Caki2 (cell line): ENCODE results near the gene INCENP. TPM values are rescaled to one million over a fixed set of nuclear protein-coding genes. Genes with fewer than 3 reads are reported as not detected.
"Not testable (repeated sequence)": the region's sequence is repeated elsewhere in the genome, so short reads cannot be mapped to it uniquely, and the experiment has no call there.

Experiments used
- DNase-seq: peaks from one replicate; pipeline ENCODE4 v3.0.0-alpha.2; 2015; ENCODE audit warnings: low read depth
- in situ Hi-C: cut with HindIII; loops from 2 replicates; pipeline ENCODE4 v1.10.0; 2016; ENCODE audit warnings: low sequenced_read_pairs, low pct_unique_long_range_greater_than_20kb, mixed read lengths
- total RNA-seq: library from RNA; depleted of rRNA; stranded (reverse); fragments of >200 nt; shearing (Covaris generic); gene quantifications from 2 replicates; pipeline ENCODE4 v1.2.3, GENCODE V29; 2014; ENCODE audit warnings: low replicate concordance; rRNA removed

The INCENP gene
- total RNA-seq: 28.8 and 34.7 TPM in 2 replicates

DNA sequence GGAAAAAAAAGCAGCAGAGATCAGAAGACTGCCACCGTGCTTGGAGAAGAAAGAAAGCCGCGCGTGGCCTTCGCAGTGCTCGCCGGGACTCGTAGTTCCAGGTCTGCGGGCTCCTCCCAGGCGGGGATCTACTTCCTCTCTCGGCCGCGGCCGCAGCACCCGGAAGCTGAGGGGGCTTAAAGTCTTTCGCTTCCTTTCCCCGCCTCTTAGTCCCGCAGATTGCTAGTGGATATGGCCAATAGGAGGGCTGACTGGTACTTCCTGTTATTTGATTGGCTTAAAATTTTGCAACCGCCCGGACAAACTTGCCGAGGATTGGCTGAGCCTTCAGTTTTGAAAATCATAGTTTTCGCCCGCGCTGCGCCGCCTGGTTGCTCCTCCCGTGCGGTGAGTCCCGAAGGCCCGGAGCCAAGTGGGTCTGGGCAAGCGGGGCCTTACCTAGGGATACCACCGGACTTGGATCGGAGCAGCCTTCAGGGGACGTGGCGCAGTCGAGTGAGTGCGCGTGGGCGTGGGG is at the start of gene INCENP:
INCENP (plus strand) TSS at position 343 of the 517 bp plus-strand sequence. CDS start 4,151 bp downstream, outside the sequence.
- in situ Hi-C loops: no loop called here
- DNase-seq: peak; percentile 97

DNA sequence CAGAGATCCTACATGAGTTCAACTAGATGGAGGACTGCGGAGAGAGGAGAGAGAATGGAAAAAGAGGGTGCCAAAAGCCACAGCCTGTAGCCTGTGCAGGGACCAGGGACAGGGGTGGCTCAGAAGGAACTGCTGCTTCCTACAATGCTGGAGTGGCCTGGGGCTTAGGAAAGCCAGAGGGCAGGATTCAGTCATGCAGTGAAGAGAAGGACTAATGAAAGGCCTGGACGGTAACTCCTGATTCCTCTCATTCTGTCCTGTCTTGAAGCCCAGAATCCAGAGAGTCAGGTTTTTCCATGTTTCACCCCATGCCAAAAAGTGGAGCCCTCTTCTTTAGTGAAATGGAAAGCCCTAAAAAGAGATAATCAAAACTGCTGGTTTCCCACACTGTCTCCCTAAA is 48.4 kb upstream of the INCENP start:
- no peak for DNase-seq
- in situ Hi-C loops: no loop called here

DNA sequence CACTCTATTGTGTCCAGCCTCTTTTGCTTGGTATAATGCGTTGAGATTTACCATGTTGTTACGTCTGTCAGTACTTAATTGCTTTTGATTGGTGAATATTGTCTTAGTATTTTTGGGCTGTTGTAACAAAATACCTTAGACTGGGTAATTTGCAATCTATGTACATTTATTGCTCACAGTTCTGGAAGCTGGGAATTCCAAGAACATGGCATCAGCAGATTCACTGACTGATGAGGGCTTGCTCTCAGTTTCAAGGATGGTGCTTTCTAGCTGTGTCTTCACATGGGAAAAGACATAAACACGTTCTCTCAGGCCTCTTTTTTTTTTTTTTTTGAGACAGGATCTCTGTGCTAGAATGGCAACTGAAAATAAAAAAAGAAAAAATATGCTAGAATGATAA is 46.7 kb upstream of the INCENP start:
- in situ Hi-C loops: no loop called here
- DNase-seq: no peak

DNA sequence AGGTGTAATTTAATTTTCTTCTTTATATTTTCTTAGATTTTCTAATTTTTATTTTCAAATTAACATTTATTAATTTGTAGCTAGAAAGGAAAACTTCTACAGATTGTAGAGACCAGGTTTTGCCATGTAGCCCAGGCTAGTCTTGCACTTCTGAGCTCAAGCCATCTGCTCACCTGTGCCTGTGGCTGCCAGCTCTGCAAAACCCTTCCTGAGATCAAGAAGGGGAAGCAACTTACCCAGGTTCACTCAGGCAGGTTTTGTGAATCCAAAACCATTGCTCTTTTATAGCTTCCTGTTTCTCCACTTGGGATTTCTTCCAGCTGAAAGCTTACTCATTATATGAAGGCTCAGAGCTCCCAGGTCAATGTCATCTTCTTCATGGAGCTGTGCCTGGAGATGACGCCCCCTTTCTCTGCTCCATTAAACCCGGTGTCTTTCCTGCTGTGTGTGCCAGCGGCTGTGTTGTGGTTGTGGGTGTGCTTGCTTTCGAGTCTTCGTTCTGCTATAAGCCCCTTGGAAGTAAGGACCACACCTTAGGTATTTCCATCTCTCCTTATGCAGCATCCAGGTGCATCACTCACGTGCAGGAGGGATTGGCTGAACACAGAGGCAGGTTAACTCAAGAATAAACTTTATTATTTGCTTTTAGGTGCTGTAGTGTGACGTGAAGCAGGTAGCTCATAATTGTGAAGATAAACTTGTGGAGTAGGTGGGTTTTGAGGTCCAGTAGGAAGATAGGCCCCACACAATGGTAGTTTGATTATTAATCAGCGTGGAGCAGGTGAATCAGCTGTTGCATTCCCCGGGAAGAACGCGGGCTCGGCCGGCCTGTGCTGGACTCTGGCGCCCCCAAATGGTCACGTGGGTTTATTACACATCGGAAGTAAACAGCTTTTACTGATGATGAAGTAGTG is 42.2 kb upstream of the INCENP start:
- in situ Hi-C loops: no loop called here
- peak; percentile 77 for DNase-seq

DNA sequence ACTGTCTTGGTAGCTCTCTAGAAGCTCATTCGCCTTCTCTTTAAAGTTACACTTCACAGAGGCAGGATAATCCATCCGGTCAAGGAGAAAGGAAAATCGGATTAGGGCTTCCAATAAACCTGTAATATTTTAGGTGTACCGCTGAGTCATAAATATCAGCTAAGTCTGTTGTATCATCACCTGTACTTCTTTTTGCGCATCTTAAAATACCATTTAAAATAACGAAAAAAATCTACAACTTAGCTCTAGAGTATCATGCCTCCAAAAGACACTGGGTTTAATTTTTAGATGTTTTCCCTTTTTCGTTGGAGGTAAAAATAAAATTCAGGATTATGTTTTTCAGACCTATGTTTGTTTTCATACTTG is 41.5 kb upstream of the INCENP start:
- in situ Hi-C loops: no loop called here
- no peak for DNase-seq

DNA sequence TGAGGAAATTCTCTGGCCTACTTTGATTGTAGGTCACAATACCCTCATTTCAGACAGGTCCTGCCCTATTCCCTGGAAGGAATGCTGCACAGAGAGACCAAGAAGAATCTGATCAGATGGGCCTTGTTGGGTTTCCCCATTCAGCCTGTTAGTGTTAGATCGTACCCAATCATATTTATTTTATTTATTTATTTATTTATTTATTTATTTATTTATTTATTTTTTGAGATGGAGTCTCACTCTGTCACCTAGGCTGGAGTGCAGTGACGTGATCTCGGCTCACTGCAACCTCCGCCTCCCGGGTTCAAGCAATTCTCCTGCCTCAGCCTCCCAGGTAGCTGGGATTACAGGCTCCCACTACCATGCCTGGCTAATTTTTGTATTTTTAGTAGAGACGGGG is 39.0 kb upstream of the INCENP start:
- DNase-seq, in situ Hi-C loops: not testable (repeated sequence)

DNA sequence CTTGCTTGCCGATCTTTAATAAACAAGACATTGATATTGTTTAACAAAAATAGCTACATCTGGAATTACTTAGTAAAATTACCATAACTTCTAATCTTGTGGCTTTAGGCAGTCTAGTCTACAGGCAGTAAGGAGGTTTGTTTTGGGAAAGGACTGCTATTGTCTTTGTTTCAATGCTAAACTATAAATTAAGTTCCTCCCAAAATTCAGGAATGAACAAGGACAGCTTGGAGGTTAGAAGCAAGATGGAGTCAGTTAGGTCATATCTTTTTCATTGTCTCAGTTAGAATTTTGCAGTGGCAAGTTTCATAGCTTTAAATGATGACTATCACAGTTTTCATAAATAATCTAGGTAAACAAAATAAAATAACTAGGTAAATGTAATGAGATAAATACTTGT is 36.1 kb upstream of the INCENP start:
- DNase-seq: no peak
- in situ Hi-C loops: no loop called here

DNA sequence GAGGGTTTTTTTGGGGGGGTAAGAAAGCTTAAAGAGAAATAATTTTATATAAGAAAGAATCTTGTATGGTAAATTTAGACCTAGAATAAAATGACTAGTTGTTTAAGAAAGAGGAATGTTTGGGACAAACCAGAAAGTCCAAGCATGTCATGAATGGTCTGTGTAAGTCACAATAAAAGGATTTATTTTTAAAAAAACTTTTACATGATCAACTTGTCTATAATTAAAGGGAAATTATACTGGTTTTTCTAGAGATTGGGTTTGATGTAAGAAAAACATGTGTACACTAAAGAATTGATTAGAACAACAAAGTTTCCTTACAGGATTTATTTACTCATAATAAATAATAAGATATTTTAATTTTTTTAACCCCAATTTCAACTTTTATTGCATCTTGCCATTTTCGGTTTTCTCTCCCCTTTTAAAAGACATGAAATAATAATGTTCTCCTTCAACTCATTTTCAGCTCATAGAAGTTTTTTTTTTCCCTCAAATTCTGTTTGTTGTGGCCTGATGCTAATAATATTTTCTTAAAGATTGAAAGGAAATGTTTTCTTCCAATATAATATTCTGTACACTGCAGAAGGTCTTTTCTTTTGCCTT is 35.4 kb upstream of the INCENP start:
- in situ Hi-C loops: no loop called here
- DNase-seq: peak; percentile 6

DNA sequence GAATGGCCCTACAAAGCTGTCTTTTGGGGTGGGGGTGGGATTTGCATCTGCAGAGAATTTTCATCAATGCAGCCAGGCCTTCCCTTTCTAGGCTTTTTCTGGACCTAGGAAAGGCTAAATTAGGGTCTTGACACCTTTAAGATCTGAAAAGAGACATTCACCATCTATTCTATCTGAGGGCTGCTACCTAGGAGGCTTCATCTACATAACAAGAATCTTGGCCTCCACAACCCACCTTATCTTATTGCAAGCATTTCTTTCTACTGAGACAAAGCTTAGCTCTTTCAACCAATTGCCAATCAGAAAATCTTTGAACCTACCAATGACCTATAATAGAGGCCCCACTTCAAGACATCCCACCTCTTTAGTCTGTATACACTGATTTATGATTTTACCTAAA is 20.7 kb upstream of the INCENP start:
- no peak for DNase-seq
- in situ Hi-C loops: no loop called here

DNA sequence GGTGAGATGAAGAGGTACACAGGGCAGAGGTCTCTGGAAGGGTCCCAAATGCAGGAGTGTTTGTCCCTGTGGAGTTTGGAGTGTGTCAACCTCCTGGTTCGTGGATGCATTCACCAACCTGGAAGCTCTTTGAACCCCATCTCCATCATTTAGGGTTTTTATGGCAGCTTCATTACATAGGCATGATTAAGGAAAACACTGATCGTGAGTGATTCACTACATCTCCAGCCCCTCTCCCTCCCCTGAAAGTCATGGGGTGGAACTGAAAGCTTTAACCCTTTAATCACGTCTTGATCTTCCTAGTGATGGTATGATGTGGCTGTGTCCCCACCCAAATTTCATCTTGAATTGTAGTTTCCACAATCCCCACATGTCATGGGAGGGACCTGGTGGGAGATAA is 19.8 kb upstream of the INCENP start:
- in situ Hi-C loops: no loop called here
- DNase-seq: no peak

DNA sequence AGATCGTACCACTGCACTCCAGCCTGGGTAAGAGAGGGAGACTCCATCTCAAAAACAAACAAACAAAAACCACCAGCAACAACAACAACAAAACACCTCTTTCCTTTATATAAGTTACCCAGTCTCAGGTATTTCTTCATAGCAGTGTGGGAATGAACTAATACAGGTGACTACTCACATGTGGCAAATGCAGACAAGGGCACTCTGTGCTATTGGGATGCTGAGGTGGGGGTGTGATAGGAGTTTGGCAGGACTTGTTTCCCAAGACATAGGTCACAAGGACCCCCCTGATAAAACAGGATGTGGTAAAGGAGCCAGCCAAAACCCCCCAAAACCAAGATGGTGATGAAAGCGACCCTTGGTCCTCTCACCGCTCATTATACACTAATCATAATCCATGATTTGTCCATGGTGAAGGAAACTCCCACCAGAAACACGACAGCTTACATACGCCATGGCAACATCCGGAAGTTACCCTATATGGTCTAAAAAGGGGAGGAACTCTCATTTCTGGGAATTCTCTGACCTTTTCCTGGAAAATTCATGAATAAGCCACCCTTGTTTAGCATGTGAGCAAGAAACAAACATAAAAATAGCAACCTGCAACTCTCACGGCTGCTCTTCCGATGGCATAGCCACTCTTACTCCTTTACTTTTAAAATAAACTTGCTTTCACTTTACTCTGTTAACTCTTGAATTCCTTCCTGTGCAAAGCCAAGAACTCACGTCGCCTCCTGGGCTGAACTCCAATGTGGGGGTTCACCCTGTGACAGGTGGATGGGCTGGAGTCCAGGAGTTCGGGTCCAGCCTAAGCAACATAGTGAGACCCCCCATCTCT is 18.8 kb upstream of the INCENP start:
- in situ Hi-C loops: no loop called here
- DNase-seq: no peak

DNA sequence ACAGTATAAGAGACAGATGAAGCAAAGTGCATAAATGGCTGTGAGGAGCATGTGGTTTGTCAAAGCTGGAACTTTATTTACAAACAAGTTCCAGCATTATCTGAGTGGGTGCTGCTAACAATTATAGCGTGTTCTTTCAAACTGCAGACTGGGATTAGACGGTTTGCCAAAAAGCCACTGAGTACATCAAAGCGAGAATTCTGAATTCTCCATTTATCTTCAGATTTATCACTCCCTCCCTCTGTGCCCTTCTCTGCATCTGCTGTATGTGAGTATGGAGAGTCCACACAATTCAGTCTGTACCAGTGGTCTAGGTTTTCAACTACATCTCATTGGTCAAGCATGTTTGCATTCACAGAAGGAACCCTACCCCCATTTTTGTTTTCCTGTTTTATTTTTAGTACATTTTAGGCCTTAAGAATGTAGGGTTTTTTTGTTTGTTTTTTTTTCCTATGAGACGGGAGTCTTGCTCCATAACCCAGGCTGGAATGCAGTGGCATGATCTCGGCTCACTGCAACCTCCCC is 18.1 kb upstream of the INCENP start:
- no peak for DNase-seq
- in situ Hi-C loops: no loop called here

DNA sequence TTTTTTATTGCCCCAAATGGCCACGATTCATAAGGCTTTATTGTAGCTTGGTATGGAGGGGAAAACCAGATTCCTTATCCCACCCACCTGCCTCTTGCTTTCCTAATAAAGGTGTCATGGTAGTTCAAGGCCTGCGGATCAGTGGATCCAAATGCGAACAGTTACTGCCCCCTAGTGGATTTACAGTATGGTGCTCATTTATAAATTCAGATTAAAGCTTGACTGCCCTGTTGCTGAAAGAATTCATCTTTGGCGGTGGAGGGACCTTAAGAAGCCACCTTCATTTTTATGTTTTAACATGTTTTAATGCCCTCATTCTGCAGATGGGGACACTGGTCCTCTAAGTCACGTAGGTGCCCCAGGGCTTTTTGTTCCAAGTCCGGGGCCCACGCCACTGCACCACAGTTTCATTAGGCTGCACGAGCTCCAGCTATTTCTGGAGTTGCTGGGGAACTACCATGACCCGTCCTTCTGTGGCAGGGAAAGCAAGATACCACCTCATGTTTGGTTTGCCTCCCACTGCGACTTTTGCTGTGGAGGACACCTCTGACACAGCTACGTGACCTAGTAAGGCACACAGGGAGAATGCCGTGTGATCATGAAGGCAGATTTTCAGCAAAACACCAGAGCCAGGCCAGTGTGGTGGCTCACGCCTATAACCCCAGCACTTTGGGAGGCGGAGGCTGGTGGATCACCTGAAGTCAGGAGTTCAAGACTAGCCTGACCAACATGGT is 15.6 kb upstream of the INCENP start:
- DNase-seq: peak; percentile 41
- in situ Hi-C loops: no loop called here

DNA sequence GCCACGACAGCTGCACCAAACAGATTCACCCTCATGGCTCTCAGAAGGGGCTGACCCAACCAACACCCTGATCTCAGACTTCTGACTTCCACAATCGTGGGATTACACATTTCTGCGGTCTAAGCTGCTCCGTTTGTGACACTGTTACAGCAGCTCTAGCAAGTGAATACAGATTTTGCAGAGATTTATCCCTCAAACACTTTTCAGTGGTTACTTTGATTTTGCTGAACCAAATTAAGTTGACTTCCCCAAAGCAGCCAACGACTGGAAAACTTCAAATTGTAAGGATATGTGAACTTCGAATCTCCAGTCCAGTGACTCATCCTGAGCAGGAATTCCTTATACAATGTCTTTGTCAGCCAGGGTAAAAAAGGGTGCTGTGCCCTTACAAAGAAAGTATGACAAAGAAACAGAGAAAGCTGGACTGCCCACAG is 14.8 kb upstream of the INCENP start:
- in situ Hi-C loops: no loop called here
- DNase-seq: no peak

DNA sequence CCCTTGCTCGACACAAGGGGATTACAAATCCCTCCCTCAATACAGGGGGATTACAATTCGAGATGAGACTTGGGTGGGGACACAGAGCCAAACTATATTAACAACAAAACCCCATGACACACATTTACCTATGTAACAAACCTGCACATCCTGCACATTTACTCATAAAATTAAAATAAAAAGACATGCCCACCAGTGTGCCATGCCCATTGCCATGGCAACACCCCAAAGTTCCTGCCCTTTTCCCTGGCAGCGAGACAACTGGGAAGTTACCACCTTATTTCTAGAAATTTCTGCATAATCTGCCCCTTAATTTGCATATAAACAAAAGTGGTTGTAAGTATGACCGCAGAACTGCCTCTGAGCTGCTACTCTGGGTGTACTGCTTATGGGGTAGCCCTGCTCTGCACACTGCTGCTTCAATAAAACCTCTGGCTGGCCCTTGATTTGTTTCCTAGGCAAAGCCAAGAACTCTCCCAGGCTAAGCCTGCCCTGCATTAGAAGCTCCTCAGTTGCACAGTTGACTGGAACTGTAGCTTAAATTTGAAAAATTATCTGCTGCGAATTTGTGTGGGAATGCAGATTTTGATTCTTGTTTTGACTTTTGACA is 8.6 kb upstream of the INCENP start:
- in situ Hi-C loops: no loop called here
- no peak for DNase-seq

DNA sequence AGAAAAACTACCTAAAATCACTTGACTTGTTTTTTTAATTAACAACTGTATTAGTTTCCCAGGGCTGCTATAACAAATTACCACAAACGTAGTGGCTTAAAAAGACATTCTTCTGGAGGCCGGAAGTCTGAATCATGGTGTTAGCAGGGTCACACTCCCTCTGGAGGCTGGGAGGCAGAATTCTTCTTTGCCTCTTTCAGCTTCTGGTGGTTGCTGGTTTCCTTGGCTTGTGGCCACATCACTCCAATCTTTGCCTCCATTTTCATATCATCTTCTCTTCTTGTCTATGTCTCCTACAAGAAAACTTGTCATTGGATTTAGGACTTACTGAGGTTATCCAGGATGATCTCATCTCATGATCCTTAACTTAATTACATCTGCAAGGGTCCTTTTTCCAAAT is 7.4 kb upstream of the INCENP start:
- no peak for DNase-seq
- in situ Hi-C loops: no loop called here

DNA sequence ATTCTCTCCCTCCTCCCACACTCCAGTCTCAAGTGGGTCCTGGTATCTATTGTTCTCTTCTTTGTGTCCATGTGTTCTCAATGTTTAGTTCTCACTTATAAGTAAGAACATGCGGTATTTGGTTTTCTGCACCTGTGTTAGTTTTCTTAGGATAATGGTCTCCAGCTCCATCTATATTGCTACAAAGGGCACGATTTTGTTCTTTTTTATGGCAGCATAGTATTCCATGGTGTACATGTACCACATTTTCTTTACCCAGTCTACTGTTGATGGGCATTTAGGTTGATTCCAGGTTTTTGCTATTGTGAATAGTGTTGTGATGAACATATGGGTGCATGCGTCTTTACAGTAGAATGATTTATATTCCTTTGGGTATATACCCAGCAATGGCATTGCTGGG is 4.2 kb upstream of the INCENP start:
- in situ Hi-C loops: no loop called here

More for the DNA sequence above, 4.2 kb upstream of the INCENP start:
- no peak for DNase-seq
